Muscle of leg (tissue), 11 donors: ENCODE measurements around the gene PCMTD2. TPM values are rescaled to one million over a fixed set of nuclear protein-coding genes. Genes with fewer than 3 reads are reported as not detected.
A peak's percentile ranks its signal among the peaks of the same experiment; 100 is the strongest.
"Not testable (repeated sequence)": the region's sequence is repeated elsewhere in the genome, so short reads cannot be mapped to it uniquely, and the experiment has no call there.

ENCODE experiments used
- DNase-seq: peaks from one replicate; pipeline ENCODE4 v3.0.0; 2013
- H3K27ac ChIP-seq: one replicate; pipeline ENCODE4 v1.5.1; 2013; ENCODE audit warnings: mild to moderate bottlenecking, low read length, control low read depth
- H3K27me3 ChIP-seq: one replicate; pipeline ENCODE4 v1.6.1; 2013; ENCODE audit warnings: low read length; ENCODE audit not compliant: control insufficient read depth, insufficient read depth
- H3K36me3 ChIP-seq: one replicate; pipeline ENCODE4 v1.6.1; 2013; ENCODE audit warnings: low read length; ENCODE audit not compliant: control insufficient read depth, insufficient read depth
- H3K4me1 ChIP-seq: one replicate; pipeline ENCODE4 v1.6.1; 2013; ENCODE audit warnings: low read length; ENCODE audit not compliant: control insufficient read depth, insufficient read depth
- H3K4me3 ChIP-seq: one replicate; pipeline ENCODE4 v1.5.1; 2013; ENCODE audit warnings: low read length, control low read depth
- H3K9me3 ChIP-seq: replicated peaks from 2 replicates; pipeline ENCODE4 v1.6.1; 2013; ENCODE audit warnings: low read depth, low read length; ENCODE audit not compliant: control insufficient read depth
- WGBS: methylation state at CpG from one replicate; pipeline ENCODE4 v1.1.5; 2013; ENCODE audit warnings: missing lambda C conversion rate; ENCODE audit not compliant: insufficient coverage; 5-methylcytosine and 5-hydroxymethylcytosine counted together
- polyA plus RNA-seq, 8 donors: library from polyadenylated mRNA; unstranded; fragments of 120-200 nt; gene quantifications; one replicate each; pipeline versions ENCODE4 v1.2.1 to v1.2.3, GENCODE V29; 2013; ENCODE audit warnings: inconsistent platforms in 1 of 8, low replicate concordance in 1 of 8; ENCODE audit not compliant: insufficient read length in 8 of 8, insufficient read depth in 1 of 8
- total RNA-seq: library from RNA; stranded (reverse); fragments of 120-200 nt; gene quantifications from one replicate; pipeline ENCODE4 v1.2.4, GENCODE V29; 2013

PCMTD2 gene
- total and polyA plus RNA-seq, 9 donors = 41.4 to 74.1 (median 51.9) TPM

DNA sequence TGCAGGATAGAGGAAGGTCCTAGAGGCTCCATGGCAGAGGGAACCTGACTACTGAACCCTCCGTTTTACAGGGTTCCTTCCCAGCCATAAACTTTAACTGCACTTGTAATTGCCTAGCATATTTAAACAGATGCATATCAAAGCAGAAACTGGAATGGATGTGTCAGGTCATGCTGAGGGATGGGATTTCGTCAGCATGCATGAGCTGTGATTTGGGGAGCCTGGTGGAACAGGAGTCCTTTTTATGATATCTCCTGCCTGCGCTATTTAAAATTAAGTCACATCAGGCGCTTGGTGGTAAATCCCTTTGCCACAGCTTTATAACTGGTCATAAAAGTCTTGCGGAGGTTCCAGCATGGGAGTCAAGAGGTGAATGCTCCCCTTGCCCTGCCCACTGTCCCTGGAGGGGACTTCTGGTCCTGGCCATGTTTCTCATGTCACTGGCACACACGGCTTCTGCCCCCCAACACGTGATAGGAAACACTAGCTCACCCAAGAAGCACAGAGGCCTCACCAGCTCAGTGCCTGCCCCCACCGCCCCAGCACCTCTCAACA lies 26.0 kb upstream of the PCMTD2 start:
- Histone ChIP-seq H3K27me3 (no peaks in the 10 kb centered on the region), H3K36me3 (no peaks in the 10 kb centered on the region), H3K4me3 (no peak overlapping the region), H3K27ac (no peak overlapping the region), H3K4me1 (peaks cover 45% of the 10 kb centered on the region), H3K9me3 (no peaks in the 10 kb centered on the region)
- no peak for DNase-seq
- WGBS = 38% methylated on average over 6 of the region's 8 CpGs

DNA sequence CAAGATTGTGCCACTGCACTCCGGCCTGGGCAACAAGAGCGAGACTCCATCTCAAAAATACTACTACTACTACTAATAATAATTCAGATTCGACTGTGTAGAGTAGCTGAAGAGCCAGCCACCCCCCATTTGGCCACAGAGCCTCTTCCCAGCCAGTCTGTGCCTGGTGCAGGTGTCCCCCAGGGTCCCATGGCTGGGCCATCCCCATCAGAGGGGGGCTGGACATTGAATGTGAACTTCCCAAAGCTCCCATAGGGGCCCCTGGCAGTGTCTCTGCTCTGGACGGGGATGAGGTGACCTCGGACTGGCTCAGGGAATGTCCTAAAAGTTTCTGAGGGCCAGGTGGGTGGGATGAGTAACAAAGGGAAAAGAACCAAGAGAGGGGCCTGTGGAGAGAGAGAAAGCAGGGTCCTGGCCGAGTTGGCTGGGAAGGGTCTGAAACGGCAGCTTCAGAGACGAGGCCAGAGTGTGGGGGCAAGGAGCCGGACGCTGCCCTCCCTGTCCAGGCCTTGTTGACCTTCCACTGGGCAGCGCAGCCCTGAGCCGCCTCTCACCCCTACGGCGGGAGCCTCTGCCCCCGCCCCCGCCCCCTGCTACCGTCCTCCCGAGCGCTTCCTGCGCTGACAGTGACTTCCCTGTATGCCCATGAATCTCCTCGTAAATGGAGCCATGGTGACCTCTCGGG lies 24.9 kb upstream of the PCMTD2 start:
- H3K27me3 ChIP-seq = no peaks in the 10 kb centered on the region
- H3K4me1 ChIP-seq = peaks cover 35% of the 10 kb centered on the region
- H3K36me3 ChIP-seq = no peaks in the 10 kb centered on the region
- no peak overlapping the region for H3K4me3 ChIP-seq
- H3K27ac ChIP-seq = no peak overlapping the region
- no peaks in the 10 kb centered on the region for H3K9me3 ChIP-seq
- no peak for DNase-seq
- WGBS = 68% methylated on average over 18 of the region's 22 CpGs

DNA sequence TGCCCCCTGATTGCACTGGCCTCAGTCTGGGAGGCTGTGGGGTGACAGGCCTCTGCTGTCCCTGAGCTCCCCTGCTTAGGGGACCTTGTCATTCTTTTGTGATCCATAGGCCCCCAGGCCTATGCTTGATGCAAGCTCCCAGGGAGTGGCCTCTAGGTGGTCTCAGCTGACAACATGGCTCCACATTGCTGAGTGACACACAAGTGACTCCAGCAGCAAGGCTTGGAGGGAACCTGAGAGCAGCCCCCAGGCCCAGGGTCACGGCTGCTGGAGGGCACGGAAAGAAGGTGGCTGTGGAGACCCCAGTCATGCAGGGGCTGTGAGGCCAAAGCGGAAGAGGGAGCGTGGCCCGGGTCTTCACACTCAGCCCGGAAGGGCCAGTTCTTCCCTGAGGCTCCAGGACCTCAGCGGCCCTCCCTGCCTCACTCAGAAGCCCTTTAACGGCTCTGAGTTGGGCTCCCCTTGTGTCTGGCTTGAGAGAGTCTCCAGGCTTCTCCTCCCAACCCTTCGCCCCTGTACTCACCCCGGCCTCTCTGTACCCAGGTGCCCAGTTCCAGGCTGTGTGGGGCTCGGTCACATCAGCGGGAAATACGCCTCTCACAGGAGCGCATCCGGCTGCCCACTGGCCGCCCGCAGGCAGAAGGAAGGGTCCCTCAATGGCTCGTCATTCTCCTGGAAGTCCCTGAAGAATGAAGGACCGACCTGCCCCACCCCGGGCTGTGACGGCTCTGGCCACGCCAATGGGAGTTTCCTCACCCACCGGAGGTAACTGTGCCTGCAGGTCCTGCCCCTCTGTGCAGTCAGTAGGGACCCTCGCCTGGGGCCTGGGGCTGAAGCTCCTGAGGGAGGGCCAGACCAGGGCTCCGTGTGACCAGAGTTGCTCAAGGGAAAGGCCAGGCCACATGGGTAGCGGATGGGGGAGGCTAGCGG lies 23.7 kb upstream of the PCMTD2 start:
- Histone ChIP-seq H3K36me3 (no peaks in the 10 kb centered on the region), H3K4me1 (peaks cover 22% of the 10 kb centered on the region), H3K4me3 (no peak overlapping the region), H3K27me3 (no peaks in the 10 kb centered on the region), H3K9me3 (no peaks in the 10 kb centered on the region), H3K27ac (no peak overlapping the region)
- DNase-seq = no peak
- WGBS = 90% methylated on average over 26 of the region's 27 CpGs

DNA sequence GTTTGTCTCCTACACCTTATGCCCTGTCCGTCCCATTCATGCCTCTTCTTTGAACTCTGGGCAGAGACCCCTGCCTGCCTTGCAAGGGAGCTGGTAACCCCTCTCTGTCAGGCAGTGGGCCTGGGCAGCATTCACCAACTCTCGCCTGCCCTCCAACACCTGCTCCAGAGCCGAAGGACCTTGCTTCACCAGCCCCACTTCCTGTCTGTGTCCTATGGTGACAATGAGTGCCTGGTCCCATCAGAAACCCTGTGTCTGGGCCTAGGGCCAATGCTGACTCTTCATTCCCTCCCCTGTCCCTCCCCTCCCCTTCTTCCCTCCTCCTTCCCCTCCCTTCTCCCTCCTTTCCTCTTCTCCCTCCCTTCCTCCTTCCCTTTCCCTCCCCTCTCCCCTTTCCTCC lies 22.8 kb upstream of the PCMTD2 start:
- peaks cover 17% of the 10 kb centered on the region for H3K4me1 ChIP-seq
- H3K36me3 ChIP-seq = no peaks in the 10 kb centered on the region
- H3K9me3 ChIP-seq = no peaks in the 10 kb centered on the region
- H3K27me3 ChIP-seq = no peaks in the 10 kb centered on the region
- H3K4me3 ChIP-seq = no peak overlapping the region
- peak; percentile 41 for DNase-seq
- H3K27ac ChIP-seq = no peak overlapping the region
- WGBS = 74% methylated on average over 3 of the region's 3 CpGs

DNA sequence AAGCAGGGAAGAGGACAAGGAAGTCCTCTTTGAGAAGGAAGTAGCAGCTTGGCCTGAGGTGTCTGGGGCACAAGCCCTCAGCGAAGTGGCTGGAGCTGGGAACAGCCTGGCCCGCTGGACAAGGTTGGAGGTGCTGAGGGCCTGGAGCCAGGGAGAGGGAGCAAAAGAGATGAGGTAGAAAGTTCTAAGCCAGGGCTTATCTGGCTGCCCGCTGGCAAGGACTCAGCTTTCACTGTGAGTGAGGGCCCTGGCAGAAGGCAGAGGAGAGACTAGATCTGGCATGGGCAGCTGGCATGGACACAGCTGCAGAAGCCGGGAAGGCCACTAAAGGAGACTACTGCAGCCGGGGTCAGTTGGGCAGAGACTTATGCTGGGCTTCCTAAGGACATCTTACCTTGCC lies 21.8 kb upstream of the PCMTD2 start:
- Histone ChIP-seq H3K27ac (peak overlapping the region; percentile 47), H3K36me3 (no peaks in the 10 kb centered on the region), H3K9me3 (no peaks in the 10 kb centered on the region), H3K4me1 (peaks cover 24% of the 10 kb centered on the region), H3K4me3 (no peak overlapping the region), H3K27me3 (no peaks in the 10 kb centered on the region)
- 81% methylated on average over 3 of the region's 5 CpGs for WGBS
- DNase-seq = peak; percentile 74

DNA sequence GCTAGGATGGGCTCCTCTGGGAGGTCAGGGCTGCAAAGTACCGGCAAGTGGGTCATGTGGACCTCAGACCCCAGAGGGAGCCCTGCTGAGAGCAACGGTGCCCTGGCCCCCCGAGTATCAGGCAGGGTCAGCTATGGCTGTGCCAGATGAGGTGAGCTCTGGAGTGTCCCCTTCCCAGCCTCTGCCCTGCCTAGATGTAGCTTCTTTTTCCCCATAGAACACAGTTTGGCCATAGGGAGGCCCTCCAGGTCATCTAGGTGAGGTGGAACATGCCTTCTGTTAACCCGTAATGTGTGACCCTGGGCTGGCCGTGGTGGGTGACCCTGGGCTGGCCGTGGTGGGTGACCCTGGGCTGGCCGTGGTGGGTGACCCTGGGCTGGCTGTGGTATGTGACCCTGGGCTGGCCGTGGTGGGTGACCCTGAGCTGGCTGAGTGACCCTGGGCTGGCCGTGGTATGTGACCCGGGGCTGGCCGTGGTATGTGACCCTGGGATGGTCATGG lies 21.2 kb upstream of the PCMTD2 start:
- no peak for DNase-seq
- H3K4me3 ChIP-seq = no peak overlapping the region
- H3K27ac ChIP-seq = no peak overlapping the region
- H3K9me3 ChIP-seq = no peaks in the 10 kb centered on the region
- H3K36me3 ChIP-seq = no peaks in the 10 kb centered on the region
- H3K4me1 ChIP-seq = peaks cover 25% of the 10 kb centered on the region
- 82% methylated on average over 6 of the region's 11 CpGs for WGBS
- no peaks in the 10 kb centered on the region for H3K27me3 ChIP-seq

DNA sequence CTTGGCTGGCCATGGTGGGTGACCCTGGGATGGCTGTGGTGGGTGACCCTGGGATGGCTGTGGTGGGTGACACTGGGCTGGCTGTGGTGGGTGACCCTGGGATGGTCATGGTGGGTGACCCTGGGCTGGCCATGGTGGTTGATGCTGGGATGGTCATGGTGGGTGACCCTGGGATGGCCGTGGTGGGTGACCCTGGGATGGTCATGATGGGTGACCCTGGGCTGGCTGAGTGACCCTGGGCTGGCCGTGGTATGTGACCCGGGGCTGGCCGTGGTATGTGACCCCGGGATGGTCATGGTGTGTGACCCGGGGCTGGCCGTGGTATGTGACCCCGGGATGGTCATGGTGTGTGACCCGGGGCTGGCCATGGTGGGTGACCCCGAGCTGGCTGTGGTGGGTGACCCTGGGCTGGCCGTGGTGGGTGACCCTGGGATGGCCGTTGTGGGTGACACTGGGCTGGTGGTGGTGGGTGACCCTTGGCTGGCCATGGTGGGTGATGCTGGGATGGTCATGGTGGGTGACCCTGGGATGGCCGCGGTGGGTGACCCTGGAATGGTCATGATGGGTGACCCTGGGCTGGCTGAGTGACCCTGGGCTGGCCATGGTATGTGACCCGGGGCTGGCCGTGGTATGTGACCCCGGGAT lies 20.5 kb upstream of the PCMTD2 start:
- not testable (repeated sequence) for H3K36me3 ChIP-seq, DNase-seq, H3K4me3 ChIP-seq, H3K9me3 ChIP-seq, H3K27ac ChIP-seq, H3K27me3 ChIP-seq
- 97% methylated on average over 5 of the region's 17 CpGs for WGBS
- H3K4me1 ChIP-seq = peaks cover 25% of the 10 kb centered on the region

DNA sequence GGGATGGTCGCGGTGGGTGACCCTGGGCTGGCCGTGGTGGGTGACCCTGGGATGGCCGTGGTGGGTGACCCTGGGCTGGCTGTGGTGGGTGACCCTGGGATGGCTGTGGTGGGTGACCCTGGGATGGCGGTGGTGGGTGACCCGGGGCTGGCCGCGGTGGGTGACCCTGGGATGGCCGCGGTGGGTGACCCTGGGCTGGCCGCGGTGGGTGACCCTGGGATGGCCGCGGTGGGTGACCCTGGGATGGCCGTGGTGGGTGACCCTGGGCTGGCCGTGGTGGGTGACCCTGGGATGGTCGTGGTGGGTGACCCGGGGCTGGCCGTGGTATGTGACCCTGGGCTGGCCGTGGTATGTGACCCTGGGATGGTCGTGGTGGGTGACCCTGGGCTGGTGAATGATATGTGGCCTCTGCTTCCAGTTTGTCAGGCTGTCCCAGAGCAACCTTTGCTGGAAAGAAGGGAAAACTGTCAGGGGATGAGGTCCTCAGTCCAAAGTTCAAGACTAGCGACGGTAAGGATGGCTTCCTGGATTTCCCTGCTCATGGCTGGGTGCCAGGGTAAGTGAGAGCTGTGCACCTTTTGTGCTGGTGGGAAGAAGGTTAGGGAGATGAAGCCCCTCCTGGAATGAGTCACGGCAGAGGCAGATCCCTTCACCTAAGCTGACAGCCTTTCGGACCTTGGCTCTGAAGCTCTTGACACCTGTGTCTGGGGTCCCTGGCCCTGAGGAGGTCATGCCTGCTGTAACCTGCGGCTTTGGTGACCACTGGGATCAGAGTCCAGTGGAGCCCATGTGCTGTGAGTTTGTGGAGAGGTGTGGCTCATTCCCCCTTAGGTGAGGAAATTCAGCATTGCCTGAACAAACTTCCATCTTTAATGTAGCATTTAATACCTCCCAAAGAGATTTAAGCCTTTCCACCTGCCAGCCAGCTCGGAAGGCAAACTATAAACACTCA lies 19.1 kb upstream of the PCMTD2 start:
- no peak overlapping the region for H3K4me3 ChIP-seq
- peaks cover 25% of the 10 kb centered on the region for H3K4me1 ChIP-seq
- H3K9me3 ChIP-seq = no peaks in the 10 kb centered on the region
- no peaks in the 10 kb centered on the region for H3K27me3 ChIP-seq
- 90% methylated on average over 19 of the region's 27 CpGs for WGBS
- no peaks in the 10 kb centered on the region for H3K36me3 ChIP-seq
- no peak for DNase-seq
- no peak overlapping the region for H3K27ac ChIP-seq

DNA sequence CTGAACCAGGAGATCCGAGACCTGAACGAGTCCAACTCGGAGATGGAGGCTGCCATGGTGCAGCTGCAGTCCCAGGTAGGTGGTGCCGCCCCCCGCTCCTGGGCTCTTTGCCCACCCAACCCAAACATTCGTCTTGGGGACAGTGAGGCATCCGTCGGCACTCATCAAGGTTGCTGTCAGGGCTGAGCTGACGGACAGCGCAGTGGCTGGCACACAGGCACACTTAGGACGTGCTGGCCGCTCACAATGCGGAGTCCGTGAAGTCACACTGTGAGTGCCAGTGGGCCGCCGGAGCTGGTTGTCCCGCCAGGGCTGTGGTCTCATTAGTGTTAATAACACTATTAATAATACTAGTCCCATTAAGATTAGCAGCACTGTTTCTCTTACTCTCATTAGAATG lies 18.2 kb upstream of the PCMTD2 start:
- peaks cover 24% of the 10 kb centered on the region for H3K4me1 ChIP-seq
- no peaks in the 10 kb centered on the region for H3K36me3 ChIP-seq
- H3K9me3 ChIP-seq = no peaks in the 10 kb centered on the region
- no peak overlapping the region for H3K27ac ChIP-seq
- H3K27me3 ChIP-seq = no peaks in the 10 kb centered on the region
- H3K4me3 ChIP-seq = no peak overlapping the region
- 82% methylated on average over 13 of the region's 17 CpGs for WGBS
- no peak for DNase-seq
